ENCODE results near the gene CD48. TPM values are rescaled to one million over a fixed set of nuclear protein-coding genes. Genes with fewer than 3 reads are reported as not detected.
"Not testable (repeated sequence)": the region's sequence is repeated elsewhere in the genome, so short reads cannot be mapped to it uniquely, and the experiment has no call there.

The CD48 gene
- total and polyA plus RNA-seq, 5 experiments from 2014 or later: 186 to 276 (median 213) TPM

GRCh38 chr1:160710517-160711252 is 937 bp downstream of the CD48 start:
- H3K27ac Mint-ChIP-seq: peak overlapping the region in 2 of 10 donors; percentile 87 to 95
- no peak for ATAC-seq
- H3K4me3 Mint-ChIP-seq: no peak overlapping the region
- no peaks in the 10 kb centered on the region for H3K27me3 Mint-ChIP-seq
- POLR2A ChIA-PET: interaction anchor here (0.6 to 6.3 kb wide), 10 partner anchors 10 to 282 kb away, joined by 3 to 52 read pairs (median 6); partner anchors contain the start of gene LY9
- H3K4me1 Mint-ChIP-seq: peaks cover 10 to 45% (median 36%) of the 10 kb centered on the region in 4 donors
- peaks cover 0 to 8% (median 4%) of the 10 kb centered on the region in 3 donors for H3K36me3 Mint-ChIP-seq
- no peak for DNase-seq
- H3K9me3 Mint-ChIP-seq: no peaks in the 10 kb centered on the region

GRCh38 chr1:160709715-160710114 is 1.9 kb downstream of the CD48 start:
- no peak for ATAC-seq
- Mint-ChIP-seq H3K4me1 (peaks cover 17 to 45% (median 37%) of the 10 kb centered on the region in 4 donors), H3K4me3 (no peak overlapping the region), H3K36me3 (peaks cover 0 to 18% (median 11%) of the 10 kb centered on the region in 3 donors), H3K9me3 (no peaks in the 10 kb centered on the region), H3K27me3 (no peaks in the 10 kb centered on the region), H3K27ac (no peak overlapping the region)
- POLR2A ChIA-PET: interaction anchor here (3.5 kb wide), 1 partner anchor 27 kb away, joined by 35 read pairs; no protein-coding TSS in a partner anchor
- no peak for DNase-seq

- Mint-ChIP-seq H3K27ac (no peak overlapping the region), H3K9me3 (no peaks in the 10 kb centered on the region), H3K4me3 (no peak overlapping the region), H3K36me3 (peaks cover 1 to 27% (median 17%) of the 10 kb centered on the region in 3 donors), H3K4me1 (peaks cover 17 to 45% (median 41%) of the 10 kb centered on the region in 4 donors), H3K27me3 (no peaks in the 10 kb centered on the region)
- POLR2A ChIA-PET: interaction anchor here (3.5 kb wide), 1 partner anchor 26 kb away, joined by 35 read pairs; no protein-coding TSS in a partner anchor
- peak; percentile 8 to 28 for ATAC-seq
- DNase-seq: peak in 2 of 10 donors; percentile 38 to 48
These were observed 2.8 kb downstream of the CD48 start for GRCh38 chr1:160708801-160709200.

- no peaks in the 10 kb centered on the region for H3K9me3 Mint-ChIP-seq
- DNase-seq (no peak), ATAC-seq (no peak)
- no peak overlapping the region for H3K27ac Mint-ChIP-seq
- POLR2A ChIA-PET: interaction anchor here (1.2 to 3.5 kb wide), 3 partner anchors 12 to 313 kb away, joined by 4 to 35 read pairs (median 4); partner anchors contain the start of gene F11R
- H3K27me3 Mint-ChIP-seq: no peaks in the 10 kb centered on the region
- peaks cover 8 to 34% (median 19%) of the 10 kb centered on the region in 3 donors for H3K36me3 Mint-ChIP-seq
- H3K4me1 Mint-ChIP-seq: peaks cover 22 to 47% (median 44%) of the 10 kb centered on the region in 4 donors
- H3K4me3 Mint-ChIP-seq: no peak overlapping the region
These were observed 3.5 kb downstream of the CD48 start for GRCh38 chr1:160708118-160708517.

- peaks cover 10 to 41% (median 19%) of the 10 kb centered on the region in 3 donors for H3K36me3 Mint-ChIP-seq
- POLR2A ChIA-PET: interaction anchor here (0.6 to 3.5 kb wide), 5 partner anchors 13 to 627 kb away, joined by 3 to 35 read pairs (median 4); partner anchors contain the start of gene F11R
- no peak overlapping the region for H3K27ac Mint-ChIP-seq
- ATAC-seq: peak in 1 of 2 donors; percentile 12
- DNase-seq: peak in 3 of 10 donors; percentile 22 to 41 (median 39)
- no peak overlapping the region for H3K4me3 Mint-ChIP-seq
- H3K4me1 Mint-ChIP-seq: peaks cover 24 to 47% (median 44%) of the 10 kb centered on the region in 4 donors
- H3K27me3 Mint-ChIP-seq: no peaks in the 10 kb centered on the region
- no peaks in the 10 kb centered on the region for H3K9me3 Mint-ChIP-seq
These were observed 4.2 kb downstream of the CD48 start for GRCh38 chr1:160707236-160708064.

- no peak for ATAC-seq
- Mint-ChIP-seq H3K4me3 (no peak overlapping the region), H3K36me3 (peaks cover 10 to 48% (median 24%) of the 10 kb centered on the region in 3 donors)
These were observed 4.9 kb downstream of the CD48 start for GRCh38 chr1:160706526-160707235.

GRCh38 chr1:160705742-160706141 is 5.9 kb downstream of the CD48 start:
- Mint-ChIP-seq H3K36me3 (peaks cover 10 to 55% (median 24%) of the 10 kb centered on the region in 3 donors), H3K4me1 (peaks cover 31 to 58% (median 53%) of the 10 kb centered on the region in 4 donors), H3K27me3 (no peaks in the 10 kb centered on the region), H3K4me3 (no peak overlapping the region), H3K27ac (peak overlapping the region in 6 of 10 donors; percentile 38 to 91 (median 88)), H3K9me3 (no peaks in the 10 kb centered on the region)
- POLR2A ChIA-PET: no interaction called here
- no peak for DNase-seq
- ATAC-seq: no peak

More at GRCh38 chr1:160706526-160707235, 4.9 kb downstream of the CD48 start:
- peak overlapping the region in 2 of 10 donors; percentile 87 to 88 for H3K27ac Mint-ChIP-seq
- no peaks in the 10 kb centered on the region for H3K27me3 Mint-ChIP-seq
- POLR2A ChIA-PET: interaction anchor here (0.7 to 3.5 kb wide), 3 partner anchors 14 to 626 kb away, joined by 3 to 35 read pairs (median 4); no protein-coding TSS in a partner anchor
- no peaks in the 10 kb centered on the region for H3K9me3 Mint-ChIP-seq
- H3K4me1 Mint-ChIP-seq: peaks cover 29 to 49% (median 45%) of the 10 kb centered on the region in 4 donors
- no peak for DNase-seq

GRCh38 chr1:160705212-160705621 is 6.4 kb downstream of the CD48 start:
- peaks cover 35 to 63% (median 58%) of the 10 kb centered on the region in 4 donors for H3K4me1 Mint-ChIP-seq
- DNase-seq, H3K27me3 Mint-ChIP-seq, H3K4me3 Mint-ChIP-seq, H3K9me3 Mint-ChIP-seq, POLR2A ChIA-PET: not testable (repeated sequence)
- peak in 1 of 2 donors; percentile 15 for ATAC-seq
- H3K36me3 Mint-ChIP-seq: peaks cover 10 to 60% (median 24%) of the 10 kb centered on the region in 3 donors
- peak overlapping the region in 6 of 10 donors; percentile 38 to 91 (median 88) for H3K27ac Mint-ChIP-seq

- H3K27ac Mint-ChIP-seq: peak overlapping the region in 6 of 10 donors; percentile 35 to 91 (median 52)
- H3K4me3 Mint-ChIP-seq: peak overlapping the region in 3 of 10 donors; percentile 52 to 81 (median 71)
- POLR2A ChIA-PET: interaction anchor here (0.6 kb wide), 1 partner anchor 19 kb away, joined by 3 read pairs; no protein-coding TSS in a partner anchor
- peaks cover 38 to 71% (median 67%) of the 10 kb centered on the region in 4 donors for H3K4me1 Mint-ChIP-seq
- ATAC-seq (no peak), DNase-seq (no peak)
- no peaks in the 10 kb centered on the region for H3K9me3 Mint-ChIP-seq
- no peaks in the 10 kb centered on the region for H3K27me3 Mint-ChIP-seq
- H3K36me3 Mint-ChIP-seq: peaks cover 10 to 64% (median 26%) of the 10 kb centered on the region in 3 donors
These were observed 7.4 kb downstream of the CD48 start for GRCh38 chr1:160704250-160704649.

- H3K27me3 Mint-ChIP-seq: no peaks in the 10 kb centered on the region
- no peaks in the 10 kb centered on the region for H3K9me3 Mint-ChIP-seq
- POLR2A ChIA-PET: no interaction called here
- no peak for ATAC-seq
- DNase-seq: no peak
- H3K27ac Mint-ChIP-seq: peak overlapping the region in 7 of 10 donors; percentile 55 to 97 (median 84)
- H3K4me3 Mint-ChIP-seq: peak overlapping the region in 8 of 10 donors; percentile 40 to 78 (median 70)
- H3K36me3 Mint-ChIP-seq: peaks cover 10 to 82% (median 26%) of the 10 kb centered on the region in 3 donors
- H3K4me1 Mint-ChIP-seq: peaks cover 42 to 93% (median 87%) of the 10 kb centered on the region in 4 donors
These were observed 9.5 kb downstream of the CD48 start for GRCh38 chr1:160702100-160702499.

GRCh38 chr1:160692390-160692789 is 19.2 kb downstream of the CD48 start:
- not testable (repeated sequence) for H3K9me3 Mint-ChIP-seq, H3K27me3 Mint-ChIP-seq, DNase-seq, ATAC-seq
- peaks cover 0 to 60% (median 17%) of the 10 kb centered on the region in 3 donors for H3K36me3 Mint-ChIP-seq
- POLR2A ChIA-PET: interaction anchor here (0.7 kb wide), 1 partner anchor 32 kb away, joined by 3 read pairs; no protein-coding TSS in a partner anchor
- peaks cover 39 to 84% (median 79%) of the 10 kb centered on the region in 4 donors for H3K4me1 Mint-ChIP-seq
- H3K27ac Mint-ChIP-seq: peak overlapping the region in 9 of 10 donors; percentile 20 to 92 (median 81)
- H3K4me3 Mint-ChIP-seq: peak overlapping the region in 6 of 10 donors; percentile 4 to 55 (median 34)
